ENCODE results near the gene NCAM1.

Gene NCAM1

GRCh38 chr11:113322158-113322557 lies 360.9 kb downstream of the NCAM1 start:
- TF ChIP-seq, protein P1, sequence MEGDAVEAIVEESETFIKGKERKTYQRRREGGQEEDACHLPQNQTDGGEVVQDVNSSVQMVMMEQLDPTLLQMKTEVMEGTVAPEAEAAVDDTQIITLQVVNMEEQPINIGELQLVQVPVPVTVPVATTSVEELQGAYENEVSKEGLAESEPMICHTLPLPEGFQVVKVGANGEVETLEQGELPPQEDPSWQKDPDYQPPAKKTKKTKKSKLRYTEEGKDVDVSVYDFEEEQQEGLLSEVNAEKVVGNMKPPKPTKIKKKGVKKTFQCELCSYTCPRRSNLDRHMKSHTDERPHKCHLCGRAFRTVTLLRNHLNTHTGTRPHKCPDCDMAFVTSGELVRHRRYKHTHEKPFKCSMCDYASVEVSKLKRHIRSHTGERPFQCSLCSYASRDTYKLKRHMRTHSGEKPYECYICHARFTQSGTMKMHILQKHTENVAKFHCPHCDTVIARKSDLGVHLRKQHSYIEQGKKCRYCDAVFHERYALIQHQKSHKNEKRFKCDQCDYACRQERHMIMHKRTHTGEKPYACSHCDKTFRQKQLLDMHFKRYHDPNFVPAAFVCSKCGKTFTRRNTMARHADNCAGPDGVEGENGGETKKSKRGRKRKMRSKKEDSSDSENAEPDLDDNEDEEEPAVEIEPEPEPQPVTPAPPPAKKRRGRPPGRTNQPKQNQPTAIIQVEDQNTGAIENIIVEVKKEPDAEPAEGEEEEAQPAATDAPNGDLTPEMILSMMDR (conservative IDR thresholded peaks at IDR 0.05; ENCODE audit: low read depth, low read length), result no peak
- no peak overlapping the region for H3K4me3 ChIP-seq (ENCODE audit: low read length)
- no peak for DNase-seq (ENCODE audit: low read depth)

GRCh38 chr11:113324250-113324649 lies 363.0 kb downstream of the NCAM1 start:
- TF ChIP-seq, protein P1 (conservative IDR thresholded peaks at IDR 0.05; ENCODE audit: low read depth, low read length), result no peak
- no peak overlapping the region for H3K4me3 ChIP-seq (ENCODE audit: low read length)
- DNase-seq (ENCODE audit: low read depth), result no peak
